ENCODE results near the gene PRKCQ. TPM values are rescaled to one million over a fixed set of nuclear protein-coding genes. Genes with fewer than 3 reads are reported as not detected.

The PRKCQ gene
- total RNA-seq, 2 experiments from 2014 or later, result 4.0 to 7.8 TPM

DNA sequence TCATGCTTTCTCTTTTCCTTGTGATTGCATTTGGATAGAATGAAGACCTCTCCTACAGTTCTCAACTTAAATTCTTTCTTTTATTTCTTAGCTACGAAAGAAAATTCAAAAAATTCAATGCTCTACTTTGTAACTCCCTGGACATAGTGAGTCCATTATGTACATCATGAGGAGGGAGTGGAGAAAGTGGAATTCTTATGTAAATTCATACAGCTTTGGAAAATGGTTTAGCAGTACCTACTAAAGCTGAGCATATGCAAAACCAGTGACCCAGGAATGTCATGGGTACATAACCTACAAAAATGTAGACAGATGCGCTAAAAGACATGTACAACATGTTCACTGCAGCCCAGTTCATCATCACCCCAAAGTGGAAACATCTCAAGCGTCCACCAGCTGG lies 8.8 kb upstream of the PRKCQ start:
- CTCF ChIA-PET (ENCODE audit: unreplicated experiment), result no interaction called here

DNA sequence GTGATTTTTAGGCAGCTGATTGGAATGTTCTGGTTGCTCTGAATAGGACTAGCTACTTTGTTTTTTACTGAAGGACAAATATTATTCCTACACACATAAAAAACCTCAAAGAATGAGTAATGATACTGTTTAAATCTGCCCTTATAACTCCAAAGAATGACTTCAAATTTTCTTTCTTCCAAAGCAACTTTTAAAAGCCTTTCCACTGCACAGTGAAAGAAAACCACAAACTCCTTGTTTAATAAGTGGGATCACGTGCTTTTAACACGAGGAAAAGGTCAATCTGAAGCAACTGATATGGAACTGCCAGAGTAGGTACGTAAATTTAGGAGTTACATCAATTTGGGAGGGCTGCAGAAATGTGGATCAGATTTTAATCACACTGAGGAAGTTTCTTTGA lies 8.0 kb upstream of the PRKCQ start:
- no peak for DNase-seq (ENCODE audit: low spot score)
- H3K9me3 ChIP-seq (ENCODE audit: low read length), result no peaks in the 10 kb centered on the region
- H3K36me3 ChIP-seq (ENCODE audit: insufficient read depth, low read length), result peaks cover 47% of the 10 kb centered on the region
- no peak overlapping the region for H3K4me2 ChIP-seq (ENCODE audit: low read length)
- intact Hi-C loops (cut with micrococcal nuclease; ENCODE audit: unreplicated experiment), result no loop called here
- no peaks in the 10 kb centered on the region for H3K4me1 ChIP-seq (ENCODE audit: insufficient read depth, low read length, poor library complexity, severe bottlenecking)
- ChIA-PET CTCF (ENCODE audit: unreplicated experiment) (no interaction called here), POLR2A (interaction anchor here (1.0 to 1.1 kb wide), 2 partner anchors 27 to 173 kb away, joined by 4 read pairs; no protein-coding TSS in a partner anchor)
- H3K4me3 ChIP-seq (ENCODE audit: low read depth, low read length, poor library complexity, severe bottlenecking), result no peak overlapping the region
- no TSS peak for BruUV-seq (replicated peaks)
- no peak overlapping the region for H2AFZ ChIP-seq (ENCODE audit: low read length)
- no peak overlapping the region for H3K27ac ChIP-seq (ENCODE audit: low read depth, low read length, poor library complexity, severe bottlenecking)
- TF ChIP-seq, protein P1, sequence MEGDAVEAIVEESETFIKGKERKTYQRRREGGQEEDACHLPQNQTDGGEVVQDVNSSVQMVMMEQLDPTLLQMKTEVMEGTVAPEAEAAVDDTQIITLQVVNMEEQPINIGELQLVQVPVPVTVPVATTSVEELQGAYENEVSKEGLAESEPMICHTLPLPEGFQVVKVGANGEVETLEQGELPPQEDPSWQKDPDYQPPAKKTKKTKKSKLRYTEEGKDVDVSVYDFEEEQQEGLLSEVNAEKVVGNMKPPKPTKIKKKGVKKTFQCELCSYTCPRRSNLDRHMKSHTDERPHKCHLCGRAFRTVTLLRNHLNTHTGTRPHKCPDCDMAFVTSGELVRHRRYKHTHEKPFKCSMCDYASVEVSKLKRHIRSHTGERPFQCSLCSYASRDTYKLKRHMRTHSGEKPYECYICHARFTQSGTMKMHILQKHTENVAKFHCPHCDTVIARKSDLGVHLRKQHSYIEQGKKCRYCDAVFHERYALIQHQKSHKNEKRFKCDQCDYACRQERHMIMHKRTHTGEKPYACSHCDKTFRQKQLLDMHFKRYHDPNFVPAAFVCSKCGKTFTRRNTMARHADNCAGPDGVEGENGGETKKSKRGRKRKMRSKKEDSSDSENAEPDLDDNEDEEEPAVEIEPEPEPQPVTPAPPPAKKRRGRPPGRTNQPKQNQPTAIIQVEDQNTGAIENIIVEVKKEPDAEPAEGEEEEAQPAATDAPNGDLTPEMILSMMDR (conservative IDR thresholded peaks at IDR 0.05; ENCODE audit: low read length), result no peak
- no peak for TF ChIP-seq EZH2phosphoT487 (IDR thresholded peaks at IDR 0.05; ENCODE audit: borderline replicate concordance, low read depth, low read length)
- H3K79me2 ChIP-seq (ENCODE audit: insufficient read depth, low read depth, low read length), result no peaks in the 10 kb centered on the region
- H4K20me1 ChIP-seq (ENCODE audit: insufficient read depth, low read length), result no peaks in the 10 kb centered on the region
- H3K9me2 ChIP-seq (ENCODE audit: insufficient read depth, low read length), result no peaks in the 10 kb centered on the region

More for the DNA sequence above, 8.8 kb upstream of the PRKCQ start:
- intact Hi-C loops (cut with micrococcal nuclease; ENCODE audit: unreplicated experiment), result no loop called here
- POLR2A ChIA-PET, result interaction anchor here (0.5 to 1.0 kb wide), 3 partner anchors 27 to 264 kb away, joined by 3 to 4 read pairs (median 3); no protein-coding TSS in a partner anchor
- no peaks in the 10 kb centered on the region for H3K79me2 ChIP-seq (ENCODE audit: insufficient read depth, low read depth, low read length)
- H2AFZ ChIP-seq (ENCODE audit: low read length), result no peak overlapping the region
- no peaks in the 10 kb centered on the region for H3K4me1 ChIP-seq (ENCODE audit: insufficient read depth, low read length, poor library complexity, severe bottlenecking)
- TF ChIP-seq, protein P1 (conservative IDR thresholded peaks at IDR 0.05; ENCODE audit: low read length), result no peak
- no peak for TF ChIP-seq EZH2phosphoT487 (IDR thresholded peaks at IDR 0.05; ENCODE audit: borderline replicate concordance, low read depth, low read length)
- peaks cover 40% of the 10 kb centered on the region for H3K36me3 ChIP-seq (ENCODE audit: insufficient read depth, low read length)
- H3K27ac ChIP-seq (ENCODE audit: low read depth, low read length, poor library complexity, severe bottlenecking), result no peak overlapping the region
- BruUV-seq (replicated peaks), result no TSS peak
- no peak overlapping the region for H3K4me2 ChIP-seq (ENCODE audit: low read length)
- no peaks in the 10 kb centered on the region for H3K9me3 ChIP-seq (ENCODE audit: low read length)
- no peak overlapping the region for H3K4me3 ChIP-seq (ENCODE audit: low read depth, low read length, poor library complexity, severe bottlenecking)
- H3K9me2 ChIP-seq (ENCODE audit: insufficient read depth, low read length), result no peaks in the 10 kb centered on the region
- no peaks in the 10 kb centered on the region for H4K20me1 ChIP-seq (ENCODE audit: insufficient read depth, low read length)
- DNase-seq (ENCODE audit: low spot score), result no peak

DNA sequence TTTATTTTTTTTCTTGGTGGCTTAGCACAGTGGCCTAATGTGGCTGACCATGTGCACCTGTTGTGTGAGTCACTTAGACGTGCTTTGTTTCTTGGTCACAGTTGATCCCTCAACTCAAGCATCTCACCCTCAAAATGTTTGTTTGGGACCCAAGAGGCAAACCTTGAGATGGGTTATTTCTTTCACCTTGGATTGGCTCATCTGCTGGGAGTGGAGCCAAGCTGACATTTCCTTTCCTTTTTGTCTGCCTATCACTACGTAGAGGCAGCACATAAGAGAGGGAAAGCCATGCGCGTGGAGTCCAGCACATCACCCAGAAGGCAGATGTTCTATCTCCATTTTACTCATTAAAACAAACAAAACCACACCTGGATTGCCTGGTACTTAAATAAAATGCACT lies 6.4 kb upstream of the PRKCQ start:
- Histone ChIP-seq H3K4me1 (ENCODE audit: insufficient read depth, low read length, poor library complexity, severe bottlenecking) (peaks cover 5% of the 10 kb centered on the region), H3K9me2 (ENCODE audit: insufficient read depth, low read length) (no peaks in the 10 kb centered on the region), H3K4me2 (ENCODE audit: low read length) (no peak overlapping the region), H3K4me3 (ENCODE audit: low read depth, low read length, poor library complexity, severe bottlenecking) (no peak overlapping the region), H3K27ac (ENCODE audit: low read depth, low read length, poor library complexity, severe bottlenecking) (no peak overlapping the region), H3K79me2 (ENCODE audit: insufficient read depth, low read depth, low read length) (no peaks in the 10 kb centered on the region; the same call in 1 of the 2 replicates), H3K9me3 (ENCODE audit: low read length) (no peaks in the 10 kb centered on the region), H4K20me1 (ENCODE audit: insufficient read depth, low read length) (no peaks in the 10 kb centered on the region), H3K36me3 (ENCODE audit: insufficient read depth, low read length) (peaks cover 49% of the 10 kb centered on the region), H2AFZ (ENCODE audit: low read length) (no peak overlapping the region)
- BruUV-seq (replicated peaks), result no TSS peak
- ChIA-PET CTCF (ENCODE audit: unreplicated experiment) (no interaction called here), POLR2A (interaction anchor here (0.6 kb wide), 1 partner anchor 1181 kb away, joined by 3 read pairs; no protein-coding TSS in a partner anchor)
- TF ChIP-seq EZH2phosphoT487 (IDR thresholded peaks at IDR 0.05; ENCODE audit: borderline replicate concordance, low read depth, low read length), result no peak
- intact Hi-C loops (cut with micrococcal nuclease; ENCODE audit: unreplicated experiment), result no loop called here
- no peak for DNase-seq (ENCODE audit: low spot score)

Measured in OCI-LY7 (cell line).